HG02981 (cell line): Measurements from ENCODE around the gene FOXN3.

ENCODE experiments used
- ATAC-seq: cut with Tn5 transposase; IDR thresholded peaks from one replicate; pipeline ENCODE4 v1.9.1; 2021; ENCODE audit warnings: mild to moderate bottlenecking, moderate library complexity; ENCODE audit not compliant: unreplicated experiment

FOXN3 gene

DNA sequence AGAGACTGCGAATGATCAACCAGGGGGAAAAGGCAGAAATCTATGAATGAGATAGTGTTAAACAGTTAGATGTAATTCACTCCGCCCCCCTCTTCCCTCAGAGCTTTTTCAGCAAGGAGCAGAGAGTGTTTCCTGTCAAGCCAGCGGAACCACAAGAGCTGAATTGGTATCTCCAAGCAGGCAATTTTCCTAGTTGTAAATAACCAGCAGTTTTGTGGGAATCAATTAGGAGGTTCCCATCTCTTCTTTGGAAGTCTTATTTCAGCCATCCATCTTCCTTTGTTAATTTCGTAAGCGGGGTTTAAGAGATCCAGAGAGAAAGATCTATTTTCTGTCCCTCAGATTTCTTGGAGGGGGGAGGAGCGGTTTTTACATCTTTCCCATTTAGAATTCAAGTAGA, 178.0 kb downstream of the FOXN3 start:
- no peak for ATAC-seq

DNA sequence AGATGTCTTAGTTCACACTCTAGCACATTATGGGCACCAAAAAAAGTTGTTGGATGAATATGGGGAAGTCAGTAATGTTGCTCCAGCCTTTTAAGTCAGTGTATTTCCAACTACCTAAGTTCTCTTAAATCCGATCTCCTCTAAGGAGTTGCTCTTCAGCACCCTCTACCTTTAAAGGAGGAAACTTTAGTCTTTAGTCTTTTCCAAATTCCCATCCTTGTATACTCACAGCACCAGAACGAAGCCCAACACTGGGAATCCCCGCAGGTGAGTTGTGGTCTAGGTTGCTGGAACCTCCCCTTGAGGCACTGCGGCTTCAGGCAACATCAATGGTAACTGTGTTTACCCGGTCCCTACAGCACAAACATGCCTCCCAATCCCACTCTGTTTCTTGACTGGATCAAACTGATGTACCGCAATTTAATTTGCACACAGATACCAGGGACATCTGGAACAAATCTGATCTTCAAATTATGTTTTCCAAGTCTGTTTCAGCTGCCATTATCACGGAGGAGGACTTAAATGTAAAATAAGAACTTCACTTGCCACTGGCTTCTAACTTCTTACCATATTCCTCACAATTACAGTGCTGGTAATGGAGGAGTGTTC, 179.0 kb downstream of the FOXN3 start:
- ATAC-seq: no peak

DNA sequence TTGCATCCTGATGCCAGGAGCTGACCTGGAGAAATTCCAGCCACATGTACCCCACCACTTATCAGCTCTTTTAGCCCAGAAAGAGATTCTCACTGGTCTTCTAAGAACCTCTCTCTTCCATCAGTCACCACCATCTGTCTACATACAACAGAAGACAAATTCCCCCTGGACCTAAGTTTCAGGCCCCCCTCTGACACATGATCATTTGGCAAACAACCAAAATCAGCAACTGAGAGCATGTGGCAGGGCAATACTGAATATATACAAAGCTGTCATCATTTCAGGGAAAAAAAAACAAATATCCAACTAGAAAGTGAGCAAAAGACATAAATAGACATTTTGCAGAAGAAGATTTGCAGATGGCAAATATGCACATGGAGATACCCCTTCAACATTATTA, 180.2 kb downstream of the FOXN3 start:
- ATAC-seq: no peak

DNA sequence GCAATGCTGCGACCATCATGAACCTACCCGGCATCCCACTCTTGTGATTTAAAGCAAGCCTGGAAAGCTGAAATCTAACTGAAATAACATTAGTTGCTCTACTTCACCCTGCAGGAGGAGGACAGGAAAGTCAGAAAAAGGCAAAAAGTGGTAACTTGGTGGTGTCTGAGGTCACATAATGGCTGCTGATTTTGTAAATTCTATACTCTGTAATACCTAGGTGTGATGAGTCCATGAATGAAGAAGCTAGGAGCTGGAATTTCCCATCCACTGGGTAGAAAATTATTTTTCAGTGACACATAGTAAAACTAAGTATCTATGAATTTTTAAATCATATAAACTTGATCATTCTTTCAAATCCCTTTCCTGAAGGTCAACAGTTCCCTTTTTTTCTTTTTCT, 183.8 kb downstream of the FOXN3 start:
- ATAC-seq: no peak

DNA sequence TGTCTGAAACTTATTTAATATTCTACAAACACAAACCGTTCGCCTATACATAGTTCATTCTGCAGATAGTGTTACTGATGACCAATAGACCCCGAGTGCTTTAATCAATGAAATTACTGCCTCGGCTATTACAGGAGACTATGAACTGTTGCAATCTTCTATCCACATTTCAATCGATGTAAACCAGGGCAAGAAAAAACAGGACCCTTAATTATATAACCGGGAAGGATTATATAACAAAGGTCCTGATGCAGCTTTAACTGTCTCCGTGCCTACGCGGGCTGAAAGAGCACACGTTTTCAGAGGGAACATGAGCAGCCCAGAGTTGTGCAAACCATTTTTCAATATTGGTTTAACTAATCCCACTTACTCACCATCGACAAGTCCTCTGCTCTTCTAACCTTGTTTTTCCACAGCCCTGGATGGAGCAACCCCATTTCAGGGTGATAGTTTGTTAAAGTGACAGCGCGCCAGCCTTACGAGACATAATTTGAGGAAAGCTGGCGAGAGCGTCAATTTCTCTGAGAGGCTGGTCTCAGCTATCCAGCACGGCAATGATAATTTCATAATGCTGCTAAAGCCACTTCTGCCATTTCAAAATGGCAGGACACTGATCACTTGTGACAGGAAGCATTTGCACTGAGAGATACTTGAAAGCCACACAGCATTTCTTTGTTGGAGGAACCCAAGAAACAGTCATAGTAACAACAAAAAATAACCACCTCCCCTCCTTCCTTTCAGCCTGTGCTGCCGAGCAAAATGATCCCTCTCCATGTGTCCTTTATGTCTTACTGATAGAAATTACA, 184.6 kb downstream of the FOXN3 start:
- no peak for ATAC-seq

DNA sequence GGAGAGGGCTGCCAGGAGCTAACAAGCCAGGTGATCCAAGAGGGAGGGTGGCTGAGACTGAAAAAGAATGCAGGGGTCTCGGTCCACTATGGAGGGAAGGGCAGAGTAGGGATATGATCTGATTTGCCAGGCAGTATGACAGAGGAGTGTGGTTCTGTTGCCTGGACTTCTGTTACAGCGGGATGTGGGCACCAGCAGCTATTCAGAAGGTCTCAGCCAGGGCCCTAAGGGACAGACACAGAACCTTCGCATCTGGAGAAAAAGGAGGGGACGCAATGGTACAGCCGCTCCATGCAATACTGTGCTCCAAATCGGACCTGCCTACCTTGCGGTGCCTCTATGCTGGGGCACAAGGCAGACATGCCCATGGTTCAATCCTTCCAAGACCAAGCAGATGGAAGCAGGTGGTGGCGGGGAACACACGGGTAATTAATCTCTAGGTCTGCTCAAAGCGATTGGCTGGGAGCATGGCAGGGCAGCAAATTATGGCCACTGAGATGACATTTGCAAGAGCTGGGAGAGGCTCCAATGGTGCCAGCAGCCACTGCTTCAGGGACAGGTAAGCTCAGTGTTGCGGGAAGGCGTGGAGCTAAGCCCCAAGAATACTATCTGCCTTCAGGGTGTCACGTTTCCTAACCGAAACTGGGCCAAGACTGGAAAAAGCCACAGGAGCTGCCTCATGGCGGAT, 185.5 kb downstream of the FOXN3 start:
- no peak for ATAC-seq

DNA sequence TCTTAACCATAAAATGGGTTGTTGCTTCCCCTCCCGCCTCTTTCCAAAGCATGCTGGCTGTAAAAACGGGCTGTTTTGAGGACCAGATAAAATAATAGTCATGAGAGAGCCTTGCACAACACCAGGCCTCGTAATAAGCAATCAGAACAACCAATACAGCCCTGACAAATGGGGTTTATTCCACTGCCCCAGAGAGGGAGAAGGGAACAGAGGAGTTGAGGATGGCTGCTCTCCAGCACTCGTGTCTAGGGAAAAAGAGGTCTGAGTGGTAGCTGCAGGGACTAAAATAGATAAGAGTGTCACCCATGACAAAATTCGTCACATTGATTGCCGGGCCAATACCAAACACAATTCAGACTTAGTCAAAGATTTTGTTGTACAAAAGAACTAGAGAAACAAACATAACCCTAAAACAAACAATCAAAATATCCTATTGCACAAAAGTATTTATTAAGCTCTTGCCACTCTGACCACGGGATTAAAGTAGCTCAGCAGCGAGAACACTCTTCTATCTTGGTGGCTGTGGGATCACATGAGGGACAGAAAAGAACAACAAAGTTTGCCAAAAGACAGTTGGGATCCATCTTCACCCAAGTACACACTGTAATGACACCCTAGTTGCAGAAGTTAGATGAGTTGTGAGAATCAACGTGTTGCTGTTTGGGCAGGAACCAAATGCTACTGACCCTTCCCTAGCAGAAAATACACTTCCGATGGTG, 188.0 kb downstream of the FOXN3 start:
- no peak for ATAC-seq

DNA sequence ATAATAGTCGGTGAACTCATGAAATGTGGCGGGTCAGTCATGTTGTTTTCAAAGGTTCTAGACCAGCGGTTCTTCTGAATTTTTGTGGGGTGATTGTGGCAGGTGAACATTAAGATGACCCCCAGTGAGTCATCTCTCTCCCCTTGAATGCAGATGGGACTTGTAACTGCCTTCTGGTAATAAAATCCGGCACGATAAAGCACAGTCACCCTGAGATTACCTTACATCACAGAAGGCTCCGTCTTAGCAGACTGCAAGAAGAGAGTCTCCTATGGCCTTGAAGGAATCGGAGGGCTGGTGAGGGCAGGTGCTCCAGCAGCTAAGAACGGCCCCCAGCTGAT, 189.6 kb downstream of the FOXN3 start:
- ATAC-seq: no peak

DNA sequence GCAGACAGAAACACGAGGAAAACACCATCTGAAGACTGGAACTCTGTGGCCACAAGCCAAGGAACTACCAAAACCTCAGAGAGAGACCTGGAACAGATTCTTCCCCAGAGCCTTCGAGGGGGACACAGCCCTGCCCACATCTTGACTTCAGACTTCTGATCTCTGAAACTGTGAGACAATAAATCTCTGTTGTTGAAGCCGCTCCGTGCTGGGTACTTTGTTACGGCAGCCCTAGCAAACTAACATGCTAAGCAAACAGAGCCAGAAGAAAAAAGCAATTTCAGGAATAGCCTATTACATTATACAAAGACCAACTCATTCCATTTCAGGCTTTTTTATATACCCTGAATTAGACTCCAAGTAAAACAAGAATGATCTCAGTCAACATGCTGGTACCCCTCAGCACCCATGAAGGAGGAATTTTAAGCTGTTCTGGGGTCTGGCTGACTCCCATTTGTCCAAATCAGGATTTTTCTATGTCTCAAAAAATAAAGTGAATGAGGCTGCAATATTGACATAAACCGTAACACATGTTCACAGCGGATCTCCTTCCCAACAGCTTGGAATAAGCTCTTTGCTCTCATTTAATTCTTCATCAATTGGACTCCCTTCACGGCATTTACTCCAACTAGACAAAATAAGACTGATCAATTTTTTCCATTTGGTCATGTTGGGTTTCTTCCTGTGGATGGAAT, 190.1 kb downstream of the FOXN3 start:
- no peak for ATAC-seq

DNA sequence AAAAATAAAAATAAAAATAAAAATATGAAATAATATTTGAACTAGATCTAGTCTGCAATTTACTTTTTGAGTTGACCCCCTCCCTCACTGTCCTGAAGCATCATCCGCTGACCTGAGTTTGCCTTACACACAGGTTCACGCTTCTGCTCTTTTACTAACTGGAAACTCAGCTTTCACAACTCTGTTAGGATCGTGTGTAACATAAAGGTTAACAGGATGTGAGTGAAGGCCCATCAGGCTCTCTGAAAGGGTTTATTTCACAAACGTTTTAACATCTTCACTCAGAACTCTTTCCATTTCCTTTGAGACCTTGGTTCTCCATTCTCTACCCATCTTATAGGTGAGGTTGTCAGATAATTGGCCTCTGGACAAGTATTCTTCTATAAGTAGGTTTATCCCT, 191.4 kb downstream of the FOXN3 start:
- no peak for ATAC-seq

DNA sequence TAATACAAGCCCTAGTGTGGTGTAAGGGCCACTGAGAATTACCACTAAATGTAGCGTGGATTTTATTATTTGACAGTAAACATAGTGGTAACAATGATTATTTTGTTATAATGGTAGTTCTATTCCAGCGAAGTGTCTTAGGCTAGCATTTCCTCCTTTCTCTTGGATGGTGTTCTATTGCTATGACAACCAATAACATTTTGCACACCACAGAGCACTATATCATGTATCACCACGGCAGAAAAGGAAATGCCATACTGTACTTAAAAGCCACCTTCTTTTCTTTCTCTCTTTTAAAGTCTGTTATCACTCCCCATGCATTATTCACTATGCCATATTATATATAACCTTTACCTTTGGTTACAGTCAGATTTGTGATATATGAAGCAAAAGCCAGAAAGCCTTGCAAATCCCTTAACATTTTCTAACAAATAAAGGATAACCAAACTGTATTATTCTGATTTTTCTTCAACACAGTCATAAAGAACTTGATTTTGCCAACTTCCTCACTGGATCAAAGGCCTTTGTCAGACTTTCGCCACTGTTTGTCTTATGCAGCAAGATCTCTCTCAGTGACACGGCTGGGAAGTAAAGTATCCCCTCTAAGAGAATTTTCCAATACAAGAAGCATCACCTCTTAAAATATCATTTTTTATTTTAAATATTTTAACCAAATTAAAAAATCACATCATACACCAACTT, 195.8 kb downstream of the FOXN3 start:
- no peak for ATAC-seq

DNA sequence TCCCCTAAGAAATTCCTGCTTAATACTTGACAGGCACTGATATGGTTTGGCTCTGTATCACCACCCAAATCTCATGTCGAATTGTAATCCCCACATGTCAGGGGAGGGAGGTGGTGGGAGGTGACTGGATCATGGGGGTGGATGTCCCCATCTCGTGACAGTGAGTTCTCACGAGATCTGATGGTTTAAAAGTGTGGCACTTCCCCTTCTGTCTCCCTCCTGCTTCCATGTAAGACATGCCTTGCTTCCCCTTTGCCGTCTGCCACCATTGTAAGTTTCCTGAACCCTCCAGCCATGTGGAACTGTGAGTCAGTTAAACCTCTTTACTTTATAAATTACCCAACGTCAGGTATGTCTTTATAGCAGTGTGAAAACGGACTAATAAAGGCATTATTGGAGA, 198.0 kb downstream of the FOXN3 start:
- ATAC-seq: no peak

DNA sequence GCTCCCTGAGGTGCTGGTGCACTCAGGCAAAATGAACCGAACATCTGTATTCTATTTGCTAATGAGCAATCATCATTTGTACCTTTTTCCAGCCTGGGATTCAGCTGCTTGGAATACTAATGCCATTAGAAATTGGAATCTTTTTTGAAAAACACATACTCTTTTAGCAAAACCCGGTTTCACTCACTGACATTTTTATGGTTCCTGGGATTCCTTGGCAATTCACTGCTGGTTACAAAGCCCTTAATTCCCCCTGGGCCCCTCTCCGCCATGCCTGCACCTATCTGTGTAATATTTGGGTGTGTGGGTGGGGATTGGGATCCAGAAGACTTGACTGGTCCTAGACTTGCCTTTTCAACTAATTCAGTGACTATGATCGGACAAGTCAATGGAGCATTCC, 199.1 kb downstream of the FOXN3 start:
- ATAC-seq: no peak

DNA sequence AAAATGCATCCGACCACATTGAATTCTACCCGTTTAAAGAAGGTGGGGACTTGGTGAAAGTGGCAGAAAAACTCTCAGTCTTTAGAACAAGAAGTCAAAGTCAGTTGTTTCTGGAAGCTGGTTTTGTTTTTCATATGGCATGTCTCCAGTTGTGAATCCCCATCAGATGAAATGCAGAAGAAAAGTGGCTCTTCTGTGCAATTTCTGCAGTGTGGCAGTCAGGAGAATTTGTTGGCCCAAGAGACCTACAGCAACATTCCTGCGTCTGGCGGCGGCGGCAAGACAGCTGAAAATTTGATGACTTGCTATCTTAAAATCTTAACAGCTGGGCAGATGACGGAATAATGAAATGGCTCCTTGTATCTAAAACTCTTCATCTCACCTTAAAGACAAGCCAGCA, 201.5 kb downstream of the FOXN3 start:
- ATAC-seq: no peak

DNA sequence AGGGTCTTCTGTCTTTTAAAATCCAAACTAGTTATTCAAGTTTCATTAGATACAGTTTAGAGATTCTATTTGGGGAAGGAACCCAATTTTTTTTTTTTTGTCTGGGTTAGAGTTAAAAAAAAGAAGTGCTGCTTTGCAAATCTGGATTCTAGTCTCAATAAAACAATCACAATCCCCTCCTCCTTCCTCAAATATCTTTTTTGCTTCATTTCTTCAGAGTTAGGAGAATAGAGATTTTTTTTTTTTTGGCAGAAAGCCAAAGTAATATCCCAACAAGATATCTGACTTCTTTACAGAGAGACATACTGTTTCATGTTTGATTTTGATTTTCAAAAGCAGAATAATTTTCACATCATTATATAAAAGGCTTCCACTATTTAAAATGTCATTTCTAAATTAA, 201.9 kb downstream of the FOXN3 start:
- no peak for ATAC-seq

DNA sequence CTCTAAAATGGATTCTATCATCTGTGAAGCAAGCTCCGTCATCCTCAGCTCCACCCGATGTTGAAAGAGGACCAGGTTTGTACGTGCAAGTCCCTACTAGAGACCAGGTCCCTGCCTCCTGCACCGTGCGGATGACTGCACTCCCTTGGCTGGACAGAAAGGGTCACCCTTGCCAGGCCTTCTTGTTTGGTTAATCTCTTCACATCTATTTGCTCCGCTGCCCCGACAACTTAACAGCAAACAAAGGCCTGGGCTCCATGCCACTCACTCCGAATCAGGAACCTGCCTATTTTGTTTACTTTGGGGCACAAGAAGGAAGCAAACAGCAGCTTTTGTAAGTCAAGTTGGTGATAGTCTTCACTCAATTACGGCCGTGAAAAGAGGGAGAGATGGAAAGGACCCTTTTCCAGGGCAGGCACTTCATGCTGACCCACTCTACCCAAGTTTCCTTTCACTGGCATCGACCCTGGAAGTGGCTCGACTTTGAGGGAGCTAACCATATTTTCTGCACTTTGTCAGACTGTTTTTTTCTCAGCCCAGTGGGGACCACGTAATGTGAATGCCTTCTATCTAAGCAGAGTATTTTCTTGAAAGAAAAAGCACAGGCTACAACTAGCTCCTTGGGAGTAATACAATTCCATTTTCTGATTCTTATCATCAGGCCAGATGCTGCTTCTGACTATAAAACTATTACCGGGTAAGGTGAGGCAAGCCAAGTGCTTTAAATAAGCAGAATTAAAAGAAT, 202.6 kb downstream of the FOXN3 start:
- ATAC-seq: no peak

DNA sequence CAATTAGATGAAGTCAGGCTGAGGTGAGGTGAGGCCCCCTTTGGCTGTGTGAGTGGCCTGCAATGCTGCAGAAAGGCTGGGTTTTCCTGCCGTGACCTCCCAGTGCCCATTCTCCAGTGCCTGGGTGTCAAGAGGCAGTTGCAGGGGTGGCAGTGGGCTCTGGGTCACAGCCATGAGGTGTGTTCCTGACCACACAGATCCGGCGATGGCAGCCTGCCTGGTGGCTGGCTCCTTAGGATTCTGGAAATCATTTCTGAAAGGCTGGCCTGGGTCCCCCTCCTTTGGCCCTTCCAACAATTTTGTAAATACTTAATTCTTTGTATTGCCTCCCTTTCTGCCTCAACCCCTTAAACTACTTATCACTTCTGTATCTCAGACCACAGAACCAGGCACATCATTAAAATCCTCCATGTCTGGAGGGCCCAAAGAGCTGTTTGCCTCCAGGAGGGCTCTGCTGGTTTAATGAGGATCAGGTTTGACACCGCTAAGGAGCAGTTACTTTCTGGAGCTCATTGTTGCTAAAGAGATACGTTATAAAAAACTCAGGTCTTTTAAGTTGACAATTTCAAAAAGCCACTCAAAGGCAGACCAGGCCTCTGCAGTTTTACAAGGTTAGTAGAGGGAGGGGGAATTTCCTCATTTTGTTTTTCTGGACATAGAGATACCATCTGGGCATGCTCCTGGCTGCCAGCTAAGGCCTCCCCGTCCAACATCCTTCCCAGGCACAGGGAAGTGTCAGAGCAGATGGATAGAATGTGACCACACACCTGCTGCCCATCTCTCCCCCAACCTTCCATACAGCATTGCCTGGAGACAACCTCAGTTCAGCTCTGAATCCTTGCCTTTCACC, 204.4 kb downstream of the FOXN3 start:
- ATAC-seq: no peak

DNA sequence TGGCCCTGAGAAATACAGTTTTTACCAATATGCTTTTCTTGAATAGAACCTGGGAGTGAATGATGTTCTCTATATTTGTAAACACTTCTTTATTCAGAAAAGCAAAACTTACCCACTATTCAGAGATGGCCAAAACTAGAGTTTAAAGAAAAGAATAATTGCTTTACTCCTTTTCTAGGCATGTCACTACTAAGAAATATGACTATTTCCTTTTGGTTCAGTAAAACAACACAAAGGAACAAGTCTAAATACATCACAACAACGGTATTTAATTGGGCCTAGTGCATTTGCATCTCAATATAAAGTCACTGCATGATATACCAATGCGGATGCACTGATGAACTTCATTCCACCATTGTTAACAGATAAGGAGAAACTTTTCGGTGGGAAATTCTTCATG, 207.5 kb downstream of the FOXN3 start:
- no peak for ATAC-seq

DNA sequence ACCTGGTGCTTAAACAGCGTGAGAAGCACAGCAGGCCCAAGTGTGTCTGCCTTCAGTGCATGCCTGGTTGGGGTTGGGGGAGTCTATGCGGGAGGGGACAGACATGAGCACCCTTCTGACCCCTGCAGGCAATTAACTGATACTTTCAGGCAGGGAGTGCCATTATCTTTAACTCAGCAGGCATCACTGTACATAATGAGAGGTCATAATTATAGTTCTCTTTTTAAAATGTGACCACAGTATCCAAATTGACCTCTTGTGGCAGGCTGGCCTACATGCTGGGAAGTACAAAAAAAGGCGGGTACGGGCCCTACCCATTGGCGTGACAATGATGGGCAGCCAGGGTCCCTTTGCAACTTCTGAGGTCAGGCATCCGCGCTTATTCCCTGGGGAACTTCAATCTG, 209.1 kb downstream of the FOXN3 start:
- ATAC-seq: no peak
